ENCODE data around the gene CCDC18.

The CCDC18 gene

DNA sequence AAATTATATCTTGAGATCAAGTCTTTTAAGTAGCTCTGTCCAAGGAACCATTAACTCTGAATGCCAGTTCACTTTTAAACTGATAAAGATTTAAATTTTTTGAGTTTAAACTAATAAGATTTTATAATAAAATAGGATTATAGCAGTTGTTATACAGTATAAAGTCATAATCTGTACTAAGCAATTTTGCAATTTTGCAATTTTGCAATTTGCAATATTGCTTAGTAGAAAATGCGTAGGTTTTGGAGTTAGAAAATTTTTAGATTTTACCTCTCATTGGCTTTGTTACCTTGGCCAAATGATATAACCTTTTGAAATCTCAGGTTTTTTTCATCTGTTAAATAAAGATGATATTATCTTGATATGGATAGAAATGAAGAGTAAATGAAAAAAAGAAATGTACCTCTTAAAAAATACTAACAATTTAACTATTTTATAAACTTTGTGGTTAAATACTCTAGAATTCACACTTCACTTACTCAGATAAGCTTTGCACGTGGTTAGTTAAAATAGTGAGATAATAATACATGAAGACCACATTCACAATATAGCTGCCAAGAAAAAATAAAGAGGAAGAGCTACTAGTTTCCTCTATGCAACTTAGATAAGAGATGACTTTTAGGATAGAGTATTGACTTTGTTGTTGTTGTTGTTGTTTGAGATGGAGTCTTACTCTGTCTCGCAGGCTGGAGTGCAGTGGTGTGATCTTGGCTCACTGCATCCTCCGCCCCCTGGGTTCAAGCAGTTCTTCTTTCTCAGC lies 13.9 kb downstream of the CCDC18 start:
- Mint-ChIP-seq H3K27ac (no peak overlapping the region), H3K4me1 (no peaks in the 10 kb centered on the region), H3K27me3 (ENCODE audit: low read depth, poor library complexity) (peaks cover 6% of the 10 kb centered on the region), H3K4me3 (no peak overlapping the region), H3K36me3 (ENCODE audit: low read depth) (peaks cover 50% of the 10 kb centered on the region), H3K9me3 (no peaks in the 10 kb centered on the region)
- DNase-seq = no peak
- TF ChIP-seq, protein P1, sequence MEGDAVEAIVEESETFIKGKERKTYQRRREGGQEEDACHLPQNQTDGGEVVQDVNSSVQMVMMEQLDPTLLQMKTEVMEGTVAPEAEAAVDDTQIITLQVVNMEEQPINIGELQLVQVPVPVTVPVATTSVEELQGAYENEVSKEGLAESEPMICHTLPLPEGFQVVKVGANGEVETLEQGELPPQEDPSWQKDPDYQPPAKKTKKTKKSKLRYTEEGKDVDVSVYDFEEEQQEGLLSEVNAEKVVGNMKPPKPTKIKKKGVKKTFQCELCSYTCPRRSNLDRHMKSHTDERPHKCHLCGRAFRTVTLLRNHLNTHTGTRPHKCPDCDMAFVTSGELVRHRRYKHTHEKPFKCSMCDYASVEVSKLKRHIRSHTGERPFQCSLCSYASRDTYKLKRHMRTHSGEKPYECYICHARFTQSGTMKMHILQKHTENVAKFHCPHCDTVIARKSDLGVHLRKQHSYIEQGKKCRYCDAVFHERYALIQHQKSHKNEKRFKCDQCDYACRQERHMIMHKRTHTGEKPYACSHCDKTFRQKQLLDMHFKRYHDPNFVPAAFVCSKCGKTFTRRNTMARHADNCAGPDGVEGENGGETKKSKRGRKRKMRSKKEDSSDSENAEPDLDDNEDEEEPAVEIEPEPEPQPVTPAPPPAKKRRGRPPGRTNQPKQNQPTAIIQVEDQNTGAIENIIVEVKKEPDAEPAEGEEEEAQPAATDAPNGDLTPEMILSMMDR (IDR thresholded peaks at IDR 0.05) = no peak

DNA sequence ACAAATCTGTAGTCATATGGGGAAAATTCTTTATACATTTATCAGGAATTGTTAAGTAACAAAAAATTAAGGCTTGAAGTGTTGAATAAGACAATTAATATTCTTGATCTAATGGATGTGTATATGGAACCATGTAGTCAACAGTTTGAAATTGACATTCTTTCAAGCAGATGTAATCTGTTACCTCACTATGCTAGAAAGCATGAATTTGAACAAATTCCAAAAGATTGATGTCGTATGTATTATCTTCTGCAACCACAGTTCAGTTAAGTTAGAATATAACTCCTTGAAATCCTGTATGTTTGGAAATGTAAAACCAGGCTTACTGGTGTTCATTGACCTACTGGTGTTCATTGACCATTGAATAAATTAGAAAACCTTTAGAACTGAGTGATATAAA lies 16.1 kb downstream of the CCDC18 start:
- TF ChIP-seq, protein P1 (IDR thresholded peaks at IDR 0.05) = no peak
- Mint-ChIP-seq H3K4me1 (no peaks in the 10 kb centered on the region), H3K27me3 (ENCODE audit: low read depth, poor library complexity) (peaks cover 4% of the 10 kb centered on the region), H3K4me3 (no peak overlapping the region), H3K9me3 (no peaks in the 10 kb centered on the region), H3K36me3 (ENCODE audit: low read depth) (peaks cover 38% of the 10 kb centered on the region), H3K27ac (no peak overlapping the region)
- DNase-seq = no peak

DNA sequence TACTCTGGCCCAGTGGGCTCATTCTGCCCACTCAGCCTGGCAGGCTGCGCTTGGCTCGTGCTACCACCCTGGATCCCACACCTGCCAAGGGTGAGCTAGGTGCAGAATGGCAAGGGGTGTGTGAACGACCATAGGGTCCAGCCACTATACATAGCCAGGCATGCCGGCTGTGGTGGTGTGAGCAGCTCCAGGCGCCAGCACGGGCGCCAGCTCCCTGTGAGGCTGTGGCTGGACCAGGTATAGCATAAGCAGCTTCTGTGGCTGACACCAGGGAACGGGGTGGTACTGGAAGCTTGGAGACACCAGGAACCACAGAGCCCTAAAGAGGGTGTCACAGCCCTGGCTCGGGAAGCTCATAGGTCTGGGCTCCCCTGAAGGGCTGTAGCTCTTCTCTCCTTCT lies 18.6 kb downstream of the CCDC18 start:
- H3K4me1 Mint-ChIP-seq = no peaks in the 10 kb centered on the region
- TF ChIP-seq, protein P1 (IDR thresholded peaks at IDR 0.05) = no peak

DNA sequence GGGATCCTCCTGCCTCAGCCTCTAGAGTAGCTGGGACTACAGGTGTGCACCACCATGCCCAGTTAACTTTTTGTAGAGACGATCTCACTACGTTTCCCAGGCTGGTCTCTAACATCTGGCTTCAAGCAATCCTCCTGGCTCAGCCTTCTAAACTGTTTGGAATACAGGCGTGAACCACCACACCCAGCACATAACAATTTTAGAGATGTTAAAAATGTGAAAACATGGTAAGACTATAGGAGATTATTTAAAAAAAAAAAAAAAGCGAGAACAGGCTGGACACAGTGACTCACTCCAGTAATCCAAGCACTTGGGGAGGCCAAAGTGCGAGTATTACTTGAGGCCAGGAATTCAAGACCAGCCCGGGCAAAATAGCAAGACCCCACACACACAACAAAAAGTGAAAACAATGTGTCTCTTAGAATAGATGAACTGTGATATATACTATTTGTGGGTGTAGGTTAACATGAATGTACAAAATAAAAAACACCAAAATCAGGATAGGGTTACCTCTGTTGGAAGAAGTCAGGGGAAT lies 19.6 kb downstream of the CCDC18 start:
- H3K4me3 Mint-ChIP-seq = no peak overlapping the region
- no peak overlapping the region for H3K27ac Mint-ChIP-seq
- H3K27me3 Mint-ChIP-seq (ENCODE audit: low read depth, poor library complexity) = peaks cover 4% of the 10 kb centered on the region
- TF ChIP-seq, protein P1 (IDR thresholded peaks at IDR 0.05) = no peak
- H3K4me1 Mint-ChIP-seq = no peaks in the 10 kb centered on the region
- no peak for DNase-seq
- H3K9me3 Mint-ChIP-seq = no peaks in the 10 kb centered on the region
- peaks cover 30% of the 10 kb centered on the region for H3K36me3 Mint-ChIP-seq (ENCODE audit: low read depth)

More for the DNA sequence above, 18.6 kb downstream of the CCDC18 start:
- no peaks in the 10 kb centered on the region for H3K9me3 Mint-ChIP-seq
- no peak for DNase-seq
- H3K27ac Mint-ChIP-seq = no peak overlapping the region
- peaks cover 4% of the 10 kb centered on the region for H3K27me3 Mint-ChIP-seq (ENCODE audit: low read depth, poor library complexity)
- no peak overlapping the region for H3K4me3 Mint-ChIP-seq
- H3K36me3 Mint-ChIP-seq (ENCODE audit: low read depth) = peaks cover 38% of the 10 kb centered on the region

DNA sequence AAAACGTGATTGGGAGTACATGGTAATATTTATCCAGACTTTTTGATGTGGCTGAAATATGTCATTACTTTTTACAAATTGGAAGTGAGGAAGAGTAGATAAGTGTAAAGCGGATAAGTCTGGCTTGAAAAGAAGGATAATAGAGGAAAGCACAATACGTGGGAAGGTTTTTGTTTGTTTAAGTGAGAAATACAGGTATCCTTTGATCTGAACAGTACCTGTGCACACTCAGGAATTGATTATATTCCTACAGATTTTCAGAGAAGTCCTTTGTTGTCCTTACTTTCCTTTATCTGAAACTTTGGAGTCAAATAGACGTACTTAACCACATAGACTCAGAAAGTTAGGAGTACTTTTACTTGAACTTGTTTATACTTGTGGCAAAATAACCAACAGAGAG lies 20.2 kb downstream of the CCDC18 start:
- peaks cover 25% of the 10 kb centered on the region for H3K36me3 Mint-ChIP-seq (ENCODE audit: low read depth)
- H3K27ac Mint-ChIP-seq = no peak overlapping the region

More for the DNA sequence above, 20.2 kb downstream of the CCDC18 start:
- H3K4me1 Mint-ChIP-seq = no peaks in the 10 kb centered on the region
- TF ChIP-seq, protein P1 (IDR thresholded peaks at IDR 0.05) = no peak
- peaks cover 4% of the 10 kb centered on the region for H3K27me3 Mint-ChIP-seq (ENCODE audit: low read depth, poor library complexity)
- no peak overlapping the region for H3K4me3 Mint-ChIP-seq
- no peaks in the 10 kb centered on the region for H3K9me3 Mint-ChIP-seq
- no peak for DNase-seq

Measured in nephron progenitor cell (in vitro differentiated cells).